HK-2 (cell line): Measurements from ENCODE around the gene GIMAP8.

Source experiments
- DNase-seq: peaks from one replicate; pipeline ENCODE4 v3.0.0-alpha.2; 2018; ENCODE audit not compliant: unreplicated experiment

The GIMAP8 gene

DNA sequence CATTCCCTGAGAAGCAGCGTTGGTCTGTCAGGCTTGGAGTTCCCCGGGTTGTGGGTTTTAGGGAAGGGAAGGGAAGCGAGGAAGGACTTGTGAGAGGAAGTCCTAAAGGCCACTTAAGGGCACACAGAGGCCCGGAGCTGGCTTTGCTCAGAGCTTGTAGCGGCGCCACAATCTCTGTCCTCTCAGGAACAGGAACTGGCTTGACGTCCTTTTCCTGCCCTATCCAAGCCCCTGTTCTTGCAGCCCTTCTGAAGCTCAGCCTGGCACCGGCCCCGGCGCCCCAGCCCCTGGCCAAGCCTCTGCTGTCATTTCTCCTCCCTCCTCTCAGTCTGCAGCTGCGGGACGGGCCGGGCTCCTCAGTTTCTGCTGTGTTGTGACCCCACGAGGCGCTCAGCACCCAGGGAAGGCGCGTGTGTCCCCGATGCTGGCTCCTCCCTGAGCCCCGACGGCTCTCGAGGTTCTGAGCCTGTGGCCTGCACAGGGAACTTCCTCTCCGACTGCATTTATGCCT, at the start of gene GIMAP8:
GIMAP8 (plus strand) TSS at position 140 of the 511 bp plus-strand sequence. CDS start 16,069 bp downstream, outside the sequence.
- no peak for DNase-seq

GRCh38 chr7:150400788-150401423, 49.5 kb upstream of the GIMAP8 start:
- no peak for DNase-seq

DNA sequence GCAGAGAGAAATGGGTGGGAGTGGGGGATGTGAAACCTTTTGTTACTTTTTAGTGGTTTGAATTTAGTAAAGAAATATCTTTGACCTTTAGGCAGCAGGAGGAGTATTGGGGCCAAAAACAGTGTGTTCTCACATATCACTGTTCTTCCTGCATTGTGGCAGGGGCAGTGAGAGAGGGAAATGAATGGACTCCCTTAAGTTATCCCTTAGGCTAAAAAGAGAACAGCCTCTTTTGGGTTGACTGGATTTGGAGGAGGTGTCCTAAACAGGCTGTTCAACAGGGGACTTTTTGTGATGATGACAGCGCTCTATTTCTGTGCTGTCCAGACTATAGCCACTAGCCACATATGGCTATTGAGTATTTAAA, 49.0 kb upstream of the GIMAP8 start:
- DNase-seq: no peak

DNA sequence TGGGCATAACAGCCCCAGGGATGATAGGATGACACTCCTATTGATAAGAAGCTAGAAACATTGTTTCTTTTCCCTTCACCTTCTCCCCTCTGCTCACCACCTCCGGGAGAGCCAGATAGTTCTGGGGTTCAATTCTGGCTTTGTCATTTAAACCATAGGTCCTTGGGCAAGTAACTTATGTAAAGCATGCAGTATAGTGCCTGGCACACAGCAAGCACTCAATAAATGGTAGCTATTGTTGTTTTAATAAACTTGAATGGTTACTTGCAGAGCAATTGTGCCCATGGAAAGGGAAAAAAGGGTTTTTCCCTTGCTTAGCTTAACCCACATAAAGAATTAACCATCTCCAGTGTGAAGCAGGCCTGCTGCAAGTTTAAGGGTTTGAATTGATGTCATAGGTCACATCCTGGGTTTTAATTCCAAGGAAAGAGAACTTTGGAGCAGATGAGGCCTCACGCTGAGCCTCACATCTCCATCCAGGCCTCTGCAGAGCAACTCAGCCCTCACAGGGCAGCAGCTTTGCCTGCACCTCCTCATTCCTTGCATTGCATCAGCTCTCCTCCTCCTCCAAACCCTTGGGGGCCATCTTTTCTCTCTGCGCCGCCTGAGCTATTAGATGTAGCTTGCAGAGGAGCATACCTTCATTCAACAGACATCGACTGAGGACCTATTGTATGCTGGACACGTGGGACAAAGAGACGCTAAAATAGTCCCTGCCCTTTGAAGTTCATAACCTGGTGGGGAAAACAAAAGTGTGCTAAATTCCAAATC, 48.4 kb upstream of the GIMAP8 start:
- no peak for DNase-seq

GRCh38 chr7:150402671-150403321, 47.6 kb upstream of the GIMAP8 start:
- DNase-seq: no peak

GRCh38 chr7:150403376-150404171, 46.9 kb upstream of the GIMAP8 start:
- DNase-seq: no peak

- no peak for DNase-seq
These were observed 46.1 kb upstream of the GIMAP8 start for GRCh38 chr7:150404172-150404804.

DNA sequence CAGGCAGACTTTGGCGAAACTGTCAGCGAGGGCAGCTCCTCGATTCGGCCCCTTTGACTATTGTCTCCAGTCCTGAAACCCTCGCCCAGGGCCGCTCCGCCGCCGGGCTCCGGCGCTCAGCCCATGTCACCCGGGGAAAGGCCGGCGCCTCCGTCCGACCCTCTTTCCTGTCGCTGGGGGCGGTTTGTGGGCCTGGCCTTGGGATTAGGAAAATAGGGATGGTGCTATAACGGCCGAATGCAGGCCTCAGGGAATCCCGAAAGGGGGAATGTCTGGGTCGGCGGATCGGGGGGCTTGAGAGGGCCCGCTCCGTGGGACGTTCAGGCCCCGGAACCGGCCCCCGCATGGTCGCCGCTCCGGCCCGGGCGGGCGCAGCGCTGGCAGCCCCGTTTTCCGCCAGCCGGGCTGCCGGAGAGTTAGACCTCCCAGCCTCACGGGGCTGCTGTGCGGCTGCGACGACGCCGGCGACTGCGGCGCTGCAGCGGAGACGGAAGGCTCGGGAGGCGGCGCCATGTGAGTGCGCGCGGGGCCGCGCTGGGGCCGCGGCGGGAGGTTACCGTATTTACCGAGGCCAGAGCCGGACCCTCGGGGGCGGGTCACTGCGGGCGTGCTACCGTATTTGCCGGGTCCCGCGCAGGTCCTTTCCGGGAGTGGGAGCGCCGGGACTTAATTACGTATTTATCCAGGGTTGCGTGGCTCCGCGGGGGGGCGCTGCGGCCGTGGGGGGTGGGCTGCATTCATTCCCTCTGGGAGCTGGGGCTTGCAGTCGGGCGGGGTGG, 45.4 kb upstream of the GIMAP8 start:
- DNase-seq: peak; percentile 54

- no peak for DNase-seq
These were observed 44.7 kb upstream of the GIMAP8 start for GRCh38 chr7:150405584-150406311.

DNA sequence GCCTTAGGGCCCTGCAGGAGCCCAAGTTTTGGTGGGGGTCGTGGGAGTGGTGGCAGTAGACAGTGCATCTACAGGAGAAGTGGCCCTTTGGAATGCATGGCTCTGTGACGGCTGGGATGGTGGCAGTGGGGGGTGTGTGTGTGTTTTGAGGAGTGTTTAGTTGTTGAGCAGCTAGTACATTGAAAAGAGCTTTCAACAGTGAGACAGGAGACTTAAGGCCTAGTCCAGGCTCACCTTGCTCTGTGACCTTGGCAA, 44.2 kb upstream of the GIMAP8 start:
- no peak for DNase-seq

DNA sequence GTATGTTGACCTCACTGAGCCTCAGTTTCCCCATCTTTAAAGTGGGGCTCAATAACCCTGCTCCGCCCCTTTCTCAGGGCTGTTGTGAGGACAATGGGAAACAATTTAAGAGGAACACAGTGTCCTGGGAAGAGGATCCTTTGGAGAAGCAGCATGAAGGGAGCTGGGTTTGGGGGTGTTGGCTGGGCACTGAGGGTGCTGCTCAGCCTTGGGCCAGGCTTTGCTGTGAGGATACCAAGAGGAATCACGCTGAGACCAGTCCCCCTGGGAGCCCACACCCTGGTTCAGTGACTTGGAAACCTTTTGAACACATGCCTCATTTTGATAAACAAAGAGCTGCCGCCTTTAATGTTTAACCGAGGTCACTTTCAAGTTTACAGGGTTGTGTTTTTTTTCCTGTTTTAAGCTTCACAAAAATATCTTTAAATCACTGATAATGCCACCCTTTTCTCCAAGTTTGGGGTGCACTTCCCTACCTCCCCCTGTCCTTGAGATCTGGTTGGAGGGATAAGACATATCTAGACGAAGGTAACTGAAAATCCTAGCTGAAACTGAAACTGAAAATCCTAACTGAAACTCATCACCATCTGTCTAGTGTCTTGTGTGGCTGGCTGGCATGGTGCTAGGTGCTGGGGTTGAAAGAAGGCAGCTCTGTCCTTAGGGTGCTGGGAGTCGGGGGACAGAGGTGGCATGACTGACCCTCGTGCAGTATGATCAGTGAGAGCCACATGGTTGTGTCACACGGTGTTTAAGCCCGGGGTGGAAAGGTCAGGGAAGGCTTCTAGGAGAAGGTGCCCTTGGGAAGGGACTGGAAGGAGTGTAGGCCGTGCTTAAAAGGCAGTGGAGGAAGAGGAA, 43.6 kb upstream of the GIMAP8 start:
- no peak for DNase-seq

DNA sequence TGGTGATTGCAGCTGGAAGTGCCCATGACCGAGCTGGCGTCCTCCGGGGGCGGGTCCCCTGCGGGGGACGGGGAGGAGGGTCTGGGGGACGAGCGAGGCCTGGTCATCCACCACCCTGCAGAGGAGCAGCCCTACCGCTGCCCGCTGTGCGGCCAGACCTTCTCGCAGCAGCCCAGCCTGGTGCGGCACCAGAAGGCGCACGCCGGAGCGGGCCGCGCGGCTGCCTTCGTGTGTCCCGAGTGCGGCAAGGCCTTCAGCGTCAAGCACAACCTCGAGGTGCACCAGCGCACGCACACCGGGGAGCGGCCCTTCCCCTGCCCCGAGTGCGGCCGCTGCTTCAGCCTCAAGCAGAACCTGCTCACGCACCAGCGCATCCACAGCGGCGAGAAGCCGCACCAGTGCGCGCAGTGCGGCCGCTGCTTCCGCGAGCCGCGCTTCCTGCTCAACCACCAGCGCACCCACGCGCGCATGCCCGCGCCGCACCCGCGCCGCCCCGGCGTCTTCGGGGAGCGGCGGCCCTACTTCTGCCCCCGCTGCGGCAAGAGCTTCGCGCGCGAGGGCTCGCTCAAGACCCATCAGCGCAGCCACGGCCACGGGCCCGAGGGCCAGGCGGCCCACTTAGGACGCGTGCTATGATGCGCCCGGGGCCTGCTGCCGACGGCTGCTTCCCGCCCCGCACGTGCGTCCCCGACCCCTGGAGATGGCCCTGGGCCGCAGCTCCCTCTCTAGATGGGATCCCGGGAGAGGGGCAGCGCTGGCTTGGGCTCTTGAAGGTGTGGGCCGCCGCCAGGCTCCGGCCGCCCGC, 42.6 kb upstream of the GIMAP8 start:
- no peak for DNase-seq

GRCh38 chr7:150408393-150409299, 41.8 kb upstream of the GIMAP8 start:
- DNase-seq: no peak

DNA sequence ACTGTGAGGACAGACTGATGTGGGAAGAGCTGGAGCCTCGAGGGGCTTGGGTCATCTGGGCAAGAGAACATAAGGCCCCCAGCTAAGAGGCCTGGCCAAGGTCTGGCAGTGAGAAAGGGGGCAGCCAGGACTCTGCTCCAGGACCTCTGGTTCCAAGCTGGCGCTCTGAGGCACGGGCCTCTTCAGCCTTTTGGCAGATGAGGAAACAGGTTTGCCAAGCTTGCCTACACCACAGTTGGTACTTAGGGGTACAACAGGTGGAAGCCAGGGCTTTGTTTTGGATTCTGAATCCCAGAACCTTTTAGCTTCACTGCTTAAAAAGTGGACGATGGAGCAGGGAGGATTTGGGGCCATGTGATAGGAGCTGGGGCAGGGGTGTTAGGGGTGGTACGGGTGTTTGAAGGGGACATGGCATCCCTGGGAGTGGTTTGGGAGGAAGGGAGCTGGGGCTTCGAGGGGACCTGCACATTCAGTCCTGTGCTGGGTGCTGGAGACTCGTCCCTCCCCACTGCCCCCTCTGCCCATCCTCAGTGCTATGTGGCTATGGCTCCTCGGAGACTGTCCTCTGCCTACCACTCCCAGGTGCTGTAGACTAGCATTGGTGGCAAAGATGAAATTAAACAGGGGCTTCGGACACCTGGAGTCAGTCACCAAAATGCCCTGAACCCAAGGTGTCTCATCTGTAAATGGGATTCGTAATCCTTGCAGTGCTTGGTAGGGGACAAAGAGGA, 41.0 kb upstream of the GIMAP8 start:
- no peak for DNase-seq

GRCh38 chr7:150410131-150410530, 40.3 kb upstream of the GIMAP8 start:
- no peak for DNase-seq

DNA sequence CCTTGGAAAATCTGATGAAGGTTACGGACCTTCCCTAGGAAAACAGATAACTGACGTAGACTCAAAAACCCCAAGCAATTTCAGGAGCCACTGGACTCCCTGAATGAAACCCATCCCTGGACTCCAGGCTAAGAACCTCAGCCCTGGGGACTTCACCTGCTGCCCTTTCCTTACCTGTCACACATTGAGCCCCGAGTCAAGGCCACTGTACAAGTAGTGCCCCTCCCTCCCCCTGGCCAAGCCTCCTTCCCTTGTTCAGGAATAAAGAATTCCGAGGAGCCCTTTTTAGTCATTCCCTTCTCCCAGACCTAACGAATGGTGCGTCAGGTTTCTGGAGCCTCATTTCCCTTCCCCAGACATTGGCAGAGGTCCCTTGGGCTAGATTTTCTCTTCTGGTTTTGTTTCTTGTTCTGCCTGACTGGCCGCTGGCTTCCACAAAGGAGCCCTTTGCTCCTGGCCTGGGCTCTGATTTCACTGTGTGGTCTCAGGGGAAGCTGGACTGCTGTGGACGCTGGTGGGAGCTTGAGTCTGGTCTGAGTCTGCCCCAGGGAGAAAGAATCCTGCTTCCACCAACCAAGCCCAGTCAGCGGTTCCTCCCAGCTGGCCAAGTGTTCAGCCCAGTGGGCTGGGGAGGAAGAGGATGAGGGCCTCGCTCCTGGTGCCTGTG, 39.6 kb upstream of the GIMAP8 start:
- peak; percentile 56 for DNase-seq
